Measurements from ENCODE around the gene TALDO1. TPM values are rescaled to one million over a fixed set of nuclear protein-coding genes. Genes with fewer than 3 reads are reported as not detected.
A peak's percentile ranks its signal among the peaks of the same experiment; 100 is the strongest.

TALDO1 gene
- total and polyA plus RNA-seq, 2 donors (not counting 1 experiment from before 2014, with no cell fraction given): 136 to 150 TPM

DNA sequence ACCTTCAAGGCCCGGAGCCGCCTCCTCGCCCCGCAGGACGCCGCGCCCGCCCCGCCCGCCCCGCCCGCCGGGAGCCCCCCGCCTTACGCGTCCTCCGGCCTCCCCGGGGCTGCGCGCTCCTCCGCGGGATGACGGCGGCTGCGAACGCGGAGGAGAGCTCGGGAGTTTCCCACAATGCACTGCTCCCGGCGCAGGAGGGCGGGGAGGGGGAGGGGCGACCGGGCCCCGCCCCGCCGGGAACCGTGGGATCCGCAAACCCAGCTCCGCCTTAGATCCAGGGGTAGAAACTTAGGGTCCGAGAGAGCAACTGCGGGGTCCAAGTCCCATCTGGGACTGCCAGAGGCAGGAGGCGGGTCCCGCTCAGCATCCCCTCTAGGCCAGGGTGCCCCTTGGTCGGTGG is 42.7 kb downstream of the TALDO1 start, which contains the start of gene CEND1:
CEND1 (minus strand) TSS at position 148 of the 400 bp plus-strand sequence. CDS start 1,514 bp downstream, outside the sequence.
- no peaks in the 10 kb centered on the region for H4K20me1 ChIP-seq (ENCODE audit: control insufficient read depth, extremely low read depth, insufficient read depth, low read length)
- TF ChIP-seq EZH2 (IDR thresholded peaks at IDR 0.05; ENCODE audit: low read length, missing control alignments): no peak
- TF ChIP-seq, protein P1, sequence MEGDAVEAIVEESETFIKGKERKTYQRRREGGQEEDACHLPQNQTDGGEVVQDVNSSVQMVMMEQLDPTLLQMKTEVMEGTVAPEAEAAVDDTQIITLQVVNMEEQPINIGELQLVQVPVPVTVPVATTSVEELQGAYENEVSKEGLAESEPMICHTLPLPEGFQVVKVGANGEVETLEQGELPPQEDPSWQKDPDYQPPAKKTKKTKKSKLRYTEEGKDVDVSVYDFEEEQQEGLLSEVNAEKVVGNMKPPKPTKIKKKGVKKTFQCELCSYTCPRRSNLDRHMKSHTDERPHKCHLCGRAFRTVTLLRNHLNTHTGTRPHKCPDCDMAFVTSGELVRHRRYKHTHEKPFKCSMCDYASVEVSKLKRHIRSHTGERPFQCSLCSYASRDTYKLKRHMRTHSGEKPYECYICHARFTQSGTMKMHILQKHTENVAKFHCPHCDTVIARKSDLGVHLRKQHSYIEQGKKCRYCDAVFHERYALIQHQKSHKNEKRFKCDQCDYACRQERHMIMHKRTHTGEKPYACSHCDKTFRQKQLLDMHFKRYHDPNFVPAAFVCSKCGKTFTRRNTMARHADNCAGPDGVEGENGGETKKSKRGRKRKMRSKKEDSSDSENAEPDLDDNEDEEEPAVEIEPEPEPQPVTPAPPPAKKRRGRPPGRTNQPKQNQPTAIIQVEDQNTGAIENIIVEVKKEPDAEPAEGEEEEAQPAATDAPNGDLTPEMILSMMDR (conservative IDR thresholded peaks at IDR 0.05 in 1 of 2, IDR thresholded peaks at IDR 0.05 in 1 of 2; ENCODE audit: low read depth in 1 of 2, low read length in 2 of 2): no peak
- H3K27me3 ChIP-seq (ENCODE audit: control insufficient read depth, insufficient read depth, low read length): no peaks in the 10 kb centered on the region
- no peak within 1 kb of the TSS for H3K27ac ChIP-seq (ENCODE audit: insufficient read depth, low read length)
- H3K79me2 ChIP-seq (ENCODE audit: control insufficient read depth, insufficient read depth, low read length): peaks cover 4% of the 10 kb centered on the region
- no peaks in the 10 kb centered on the region for H3K9me3 ChIP-seq (ENCODE audit: control insufficient read depth, insufficient read depth, low read depth, low read length)
- peaks cover 13% of the 10 kb centered on the region for H3K36me3 ChIP-seq (ENCODE audit: control insufficient read depth, insufficient read depth, low read length)
- H3K4me1 ChIP-seq (ENCODE audit: control insufficient read depth, extremely low read depth, insufficient read depth, low read length): no peaks in the 10 kb centered on the region
- peak; percentile 34 to 56 for DNase-seq (ENCODE audit: low read depth in 2 of 2)
- H3K9ac ChIP-seq (ENCODE audit: insufficient read depth, low read length): no peak within 1 kb of the TSS
- H3K4me2 ChIP-seq (ENCODE audit: extremely low read depth, insufficient read depth, low read length): peak within 1 kb of the TSS; percentile 49
- H3K4me3 ChIP-seq (replicated peaks in 1 of 4; ENCODE audit: control extremely low read depth in 1 of 4, insufficient read depth in 1 of 4, low read depth in 3 of 4, low read length in 4 of 4): peak within 1 kb of the TSS in 2 of 4 experiments; percentile 36 to 51
- H2AFZ ChIP-seq (ENCODE audit: low read length): no peak within 1 kb of the TSS

GRCh38 chr11:790721-791564 is 43.7 kb downstream of the TALDO1 start:
- Histone ChIP-seq H3K4me3 (replicated peaks in 1 of 4; ENCODE audit: control extremely low read depth in 1 of 4, insufficient read depth in 1 of 4, low read depth in 3 of 4, low read length in 4 of 4) (no peak overlapping the region), H4K20me1 (ENCODE audit: control insufficient read depth, extremely low read depth, insufficient read depth, low read length) (no peaks in the 10 kb centered on the region), H3K4me1 (ENCODE audit: control insufficient read depth, extremely low read depth, insufficient read depth, low read length) (no peaks in the 10 kb centered on the region), H3K27ac (ENCODE audit: insufficient read depth, low read length) (no peak overlapping the region), H3K79me2 (ENCODE audit: control insufficient read depth, insufficient read depth, low read length) (peaks cover 13% of the 10 kb centered on the region), H3K9ac (ENCODE audit: insufficient read depth, low read length) (no peak overlapping the region), H3K9me3 (ENCODE audit: control insufficient read depth, insufficient read depth, low read depth, low read length) (no peaks in the 10 kb centered on the region), H3K27me3 (ENCODE audit: control insufficient read depth, insufficient read depth, low read length) (no peaks in the 10 kb centered on the region), H3K36me3 (ENCODE audit: control insufficient read depth, insufficient read depth, low read length) (peaks cover 13% of the 10 kb centered on the region), H2AFZ (ENCODE audit: low read length) (no peak overlapping the region), H3K4me2 (ENCODE audit: extremely low read depth, insufficient read depth, low read length) (no peak overlapping the region)
- peak; percentile 26 to 47 for DNase-seq (ENCODE audit: low read depth in 2 of 2)
- TF ChIP-seq EZH2 (IDR thresholded peaks at IDR 0.05; ENCODE audit: low read length, missing control alignments): no peak
- TF ChIP-seq, protein P1 (conservative IDR thresholded peaks at IDR 0.05 in 1 of 2, IDR thresholded peaks at IDR 0.05 in 1 of 2; ENCODE audit: low read depth in 1 of 2, low read length in 2 of 2): no peak

DNA sequence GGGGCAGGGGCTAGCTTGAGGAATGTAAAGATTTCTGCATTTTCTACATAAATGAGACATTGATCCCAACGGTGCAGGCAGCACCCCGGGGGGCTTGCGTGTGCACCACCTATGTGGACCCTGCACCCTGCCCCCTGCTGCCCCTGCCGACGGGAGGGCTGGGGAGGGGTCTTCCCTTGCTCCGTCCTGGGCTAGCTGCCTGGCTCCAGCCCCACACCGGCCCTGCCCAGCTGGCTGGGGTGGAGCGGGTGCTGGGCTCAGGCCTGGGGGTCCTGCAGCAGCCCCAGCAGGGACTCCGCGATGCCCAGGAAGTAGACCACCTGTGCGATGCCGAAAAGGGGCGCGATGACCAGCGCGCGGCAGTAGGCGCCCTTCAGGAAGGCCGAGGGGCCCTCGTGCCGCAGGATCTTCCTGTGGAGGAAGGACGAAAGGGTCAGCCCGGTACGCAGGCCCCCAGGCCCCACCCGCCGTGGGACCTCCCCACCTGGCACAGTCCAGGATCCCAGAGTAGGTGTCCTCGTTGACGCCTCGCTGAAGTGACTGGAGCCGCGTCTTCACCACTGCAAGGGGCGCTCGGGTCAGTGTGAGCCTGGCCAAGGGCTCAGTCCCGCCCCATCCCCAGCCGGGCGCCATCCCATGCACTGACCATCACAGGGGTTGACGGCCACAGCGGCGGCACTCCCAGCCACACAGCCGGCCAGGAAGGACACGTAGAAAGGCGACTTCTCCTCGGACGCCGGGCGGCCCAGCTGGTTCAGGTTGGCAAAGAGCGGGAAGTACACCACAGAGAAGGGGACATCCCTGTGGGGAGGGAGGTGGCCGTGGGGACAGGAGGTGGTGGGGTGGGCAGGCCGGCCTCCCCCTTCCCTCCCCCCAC is 44.6 kb downstream of the TALDO1 start:
- H3K9ac ChIP-seq (ENCODE audit: insufficient read depth, low read length): no peak overlapping the region
- H3K4me2 ChIP-seq (ENCODE audit: extremely low read depth, insufficient read depth, low read length): no peak overlapping the region
- peaks cover 13% of the 10 kb centered on the region for H3K36me3 ChIP-seq (ENCODE audit: control insufficient read depth, insufficient read depth, low read length)
- no peaks in the 10 kb centered on the region for H3K27me3 ChIP-seq (ENCODE audit: control insufficient read depth, insufficient read depth, low read length)
- no peaks in the 10 kb centered on the region for H3K9me3 ChIP-seq (ENCODE audit: control insufficient read depth, insufficient read depth, low read depth, low read length)
- H2AFZ ChIP-seq (ENCODE audit: low read length): no peak overlapping the region
- TF ChIP-seq EZH2 (IDR thresholded peaks at IDR 0.05; ENCODE audit: low read length, missing control alignments): no peak
- TF ChIP-seq, protein P1 (conservative IDR thresholded peaks at IDR 0.05 in 1 of 2, IDR thresholded peaks at IDR 0.05 in 1 of 2; ENCODE audit: low read depth in 1 of 2, low read length in 2 of 2): no peak
- peaks cover 17% of the 10 kb centered on the region for H3K79me2 ChIP-seq (ENCODE audit: control insufficient read depth, insufficient read depth, low read length)
- H4K20me1 ChIP-seq (ENCODE audit: control insufficient read depth, extremely low read depth, insufficient read depth, low read length): no peaks in the 10 kb centered on the region
- no peak for DNase-seq (ENCODE audit: low read depth in 2 of 2)
- peaks cover 5% of the 10 kb centered on the region for H3K4me1 ChIP-seq (ENCODE audit: control insufficient read depth, extremely low read depth, insufficient read depth, low read length)
- H3K4me3 ChIP-seq (replicated peaks in 1 of 4; ENCODE audit: control extremely low read depth in 1 of 4, insufficient read depth in 1 of 4, low read depth in 3 of 4, low read length in 4 of 4): no peak overlapping the region
- no peak overlapping the region for H3K27ac ChIP-seq (ENCODE audit: insufficient read depth, low read length)
